ENCODE measurements around the gene PPM1F. TPM values are rescaled to one million over a fixed set of nuclear protein-coding genes. Genes with fewer than 3 reads are reported as not detected.

The PPM1F gene
- total and polyA plus RNA-seq, 10 of the 15 experiments (the other 5 are each of a cell fraction or from before 2014, with no cell fraction given), result 0.55 to 26.3 (median 9.7) TPM

GRCh38 chr22:21964234-21964633, 11.6 kb upstream of the PPM1F start (continued):
- TF ChIP-seq, protein P1, sequence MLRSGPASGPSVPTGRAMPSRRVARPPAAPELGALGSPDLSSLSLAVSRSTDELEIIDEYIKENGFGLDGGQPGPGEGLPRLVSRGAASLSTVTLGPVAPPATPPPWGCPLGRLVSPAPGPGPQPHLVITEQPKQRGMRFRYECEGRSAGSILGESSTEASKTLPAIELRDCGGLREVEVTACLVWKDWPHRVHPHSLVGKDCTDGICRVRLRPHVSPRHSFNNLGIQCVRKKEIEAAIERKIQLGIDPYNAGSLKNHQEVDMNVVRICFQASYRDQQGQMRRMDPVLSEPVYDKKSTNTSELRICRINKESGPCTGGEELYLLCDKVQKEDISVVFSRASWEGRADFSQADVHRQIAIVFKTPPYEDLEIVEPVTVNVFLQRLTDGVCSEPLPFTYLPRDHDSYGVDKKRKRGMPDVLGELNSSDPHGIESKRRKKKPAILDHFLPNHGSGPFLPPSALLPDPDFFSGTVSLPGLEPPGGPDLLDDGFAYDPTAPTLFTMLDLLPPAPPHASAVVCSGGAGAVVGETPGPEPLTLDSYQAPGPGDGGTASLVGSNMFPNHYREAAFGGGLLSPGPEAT (IDR thresholded peaks at IDR 0.05; ENCODE audit: low read depth), result no peak
- no peak for TF ChIP-seq PML (IDR thresholded peaks at IDR 0.05; ENCODE audit: low read length)

DNA sequence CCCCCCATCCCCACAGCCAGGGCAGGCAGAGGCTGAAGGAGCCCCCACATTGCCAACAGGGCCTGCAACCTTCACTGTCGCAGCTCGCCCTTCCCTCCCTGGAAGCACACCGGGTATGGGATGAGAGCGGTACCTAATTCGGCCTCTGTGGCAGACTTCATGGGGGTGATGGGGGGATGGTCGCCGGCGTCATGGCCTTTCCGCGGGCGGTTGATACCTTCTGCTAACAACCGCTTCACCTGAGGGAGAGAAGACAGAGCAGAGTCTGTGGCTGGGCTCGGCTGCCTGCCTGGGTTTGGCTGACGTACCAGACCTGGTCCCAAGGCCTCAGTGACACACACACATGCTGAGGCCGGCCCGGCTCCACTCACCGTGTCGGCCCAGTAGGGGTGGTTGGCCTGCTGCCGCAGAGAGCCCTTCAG, 11.2 kb upstream of the PPM1F start:
- FAIRE-seq, result no peak
- SMC1A ChIA-PET (ENCODE audit: uncharacterized antibody, unreplicated experiment), result no interaction called here

More for the DNA sequence above, 11.2 kb upstream of the PPM1F start:
- no peak overlapping the region for H3K9ac ChIP-seq (ENCODE audit: control insufficient read depth, insufficient read depth, low read length)
- BruUV-seq (replicated peaks), result no TSS peak
- ATAC-seq, result no peak
- no peak overlapping the region for H3K27ac ChIP-seq (ENCODE audit: control insufficient read depth, insufficient read depth)
- H3K79me2 ChIP-seq (ENCODE audit: control insufficient read depth, insufficient read depth, low read length), result no peaks in the 10 kb centered on the region
- in situ Hi-C loops (cut with MboI), result no loop called here
- no peak for DNase-seq (ENCODE audit: low read depth, low spot score)
- H4K20me1 ChIP-seq (ENCODE audit: control insufficient read depth, insufficient read depth), result no peaks in the 10 kb centered on the region
- 98% methylated on average over 10 of the region's 19 CpGs for WGBS (ENCODE audit: insufficient coverage, insufficient replicate concordance, low lambda C conversion rate, missing lambda C conversion rate)
- RAD21 ChIA-PET (ENCODE audit: unreplicated experiment), result no interaction called here
- H3K36me3 ChIP-seq (ENCODE audit: control insufficient read depth in 2 of 2, insufficient read depth in 2 of 2, low read length in 1 of 2), result peaks cover 15 to 19% of the 10 kb centered on the region in 2 experiments; a peak in 3 of 4 replicates
- no peak for TF ChIP-seq SMAD5 (IDR thresholded peaks at IDR 0.05; ENCODE audit: low read depth)
- TF ChIP-seq REST (IDR thresholded peaks at IDR 0.05; ENCODE audit: low read depth, low read length), result no peak
- no peak for TF ChIP-seq NBN (IDR thresholded peaks at IDR 0.05)
- H3K4me2 ChIP-seq (ENCODE audit: control insufficient read depth, insufficient read depth), result no peak overlapping the region
- intact Hi-C loops (cut with micrococcal nuclease; ENCODE audit: unreplicated experiment), result no loop called here
- H2AFZ ChIP-seq (ENCODE audit: control insufficient read depth, low read depth, low read length), result no peak overlapping the region
- no peaks in the 10 kb centered on the region for H3K4me1 ChIP-seq (ENCODE audit: control insufficient read depth, insufficient read depth, low read length)
- no peak overlapping the region for H3K4me3 ChIP-seq
- no peaks in the 10 kb centered on the region for H3K27me3 ChIP-seq (replicated peaks in 1 of 2; ENCODE audit: control insufficient read depth in 2 of 2, insufficient read depth in 2 of 2, low read length in 1 of 2)
- CTCF ChIA-PET, result no interaction called here
- no peaks in the 10 kb centered on the region for H3K9me3 ChIP-seq (replicated peaks; ENCODE audit: control insufficient read depth, insufficient read depth, low read length)
- POLR2A ChIA-PET, result no interaction called here

Data from GM12878 (cell line).